Caco-2 (cell line): Measurements from ENCODE around the gene ELP5. TPM values are rescaled to one million over a fixed set of nuclear protein-coding genes. Genes with fewer than 3 reads are reported as not detected.

Experiments used
- BruUV-seq: library from RNA; stranded (reverse); fragments of 400-500 nt; replicated peaks from 2 replicates; lab custom pipeline; 2021; lab: Mats Ljungman, UMichigan
- CTCF ChIA-PET: fragments of 300-600 bp; sonication (Branson Sonifier 250); formaldehyde crosslinking; loops from one replicate; lab custom pipeline; 2022; ENCODE audit warnings: antibody characterized with exemption; lab: Charles Lee
- POLR2A ChIA-PET: fragments of 300-600 bp; sonication (Branson Sonifier 250); formaldehyde crosslinking; loops from one replicate; lab custom pipeline; 2022; ENCODE audit warnings: antibody characterized with exemption; lab: Charles Lee
- DNase-seq, 2 experiments: peaks; one replicate each; pipeline versions ENCODE4 v3.0.0 to v3.0.0-alpha.2; 2020 to 2022
- H3K27me3 ChIP-seq: replicated peaks from 2 replicates; pipeline ENCODE4 v1.6.0; 2011; ENCODE audit warnings: low read length; ENCODE audit not compliant: control insufficient read depth, insufficient read depth
- H3K36me3 ChIP-seq: 2 replicates; pipeline ENCODE4 v1.5.1; 2011; ENCODE audit warnings: low read length; ENCODE audit not compliant: control insufficient read depth, insufficient read depth
- H3K4me1 ChIP-seq: fragments of 250-450 bp; sonication (Bioruptor Pico); 2 replicates; pipeline ENCODE4 v1.5.1; 2020; ENCODE audit warnings: mild to moderate bottlenecking
- H3K4me3 ChIP-seq: 2 replicates; pipeline ENCODE4 v1.5.1; 2011; ENCODE audit warnings: low read depth, mild to moderate bottlenecking, control low read depth, low read length
- H3K9me3 ChIP-seq: fragments of 250-450 bp; sonication (Bioruptor Pico); 2 replicates; pipeline ENCODE4 v1.5.1; 2020; ENCODE audit warnings: mild to moderate bottlenecking, moderate library complexity
- H3K27ac Mint-ChIP-seq: one replicate; pipeline ENCODE4 v1.8.0; 2022; ENCODE audit warnings: mixed read lengths; ENCODE audit not compliant: unreplicated experiment
- H3K27me3 Mint-ChIP-seq: one replicate; pipeline ENCODE4 v1.8.0; 2022; ENCODE audit warnings: mixed read lengths; ENCODE audit not compliant: insufficient read depth, unreplicated experiment
- H3K36me3 Mint-ChIP-seq: one replicate; pipeline ENCODE4 v1.8.0; 2022; ENCODE audit warnings: mild to moderate bottlenecking, mixed read lengths; ENCODE audit not compliant: insufficient read depth, unreplicated experiment
- H3K4me1 Mint-ChIP-seq: one replicate; pipeline ENCODE4 v1.8.0; 2022; ENCODE audit warnings: low read depth, mixed read lengths; ENCODE audit not compliant: unreplicated experiment
- H3K4me3 Mint-ChIP-seq: one replicate; pipeline ENCODE4 v1.8.0; 2022; ENCODE audit warnings: mild to moderate bottlenecking, moderate library complexity, mixed read lengths; ENCODE audit not compliant: unreplicated experiment
- H3K9me3 Mint-ChIP-seq: one replicate; pipeline ENCODE4 v1.8.0; 2022; ENCODE audit warnings: mixed read lengths; ENCODE audit not compliant: unreplicated experiment
- intact Hi-C: fragments of 100-400 bp; cut with micrococcal nuclease; formaldehyde crosslinking; loops from one replicate; pipeline ENCODE4 v1.10.0; 2022; ENCODE audit not compliant: unreplicated experiment
- total RNA-seq: library from RNA; stranded (reverse); gene quantifications from 2 replicates; pipeline ENCODE4 v1.2.3, GENCODE V29; 2022
- TF ChIP-seq, protein P1 (sequence below), 2 experiments: fragments of 200-600 bp in 1 of 2; IDR thresholded peaks; 1 replicate in 1 of 2; 2 replicates in 1 of 2; pipeline versions ENCODE4 v1.5.1 to v1.8.0; 2011 to 2022; ENCODE audit warnings: antibody characterized with exemption in 1 of 2, control low read depth in 1 of 2, inconsistent platforms in 1 of 2, low read depth in 1 of 2, low read length in 1 of 2, mild to moderate bottlenecking in 1 of 2, moderate library complexity in 1 of 2; ENCODE audit not compliant: insufficient read depth in 1 of 2, severe bottlenecking in 1 of 2, unreplicated experiment in 1 of 2

Gene ELP5
- total RNA-seq, 1 experiment from 2014 or later = 43.2 TPM

DNA sequence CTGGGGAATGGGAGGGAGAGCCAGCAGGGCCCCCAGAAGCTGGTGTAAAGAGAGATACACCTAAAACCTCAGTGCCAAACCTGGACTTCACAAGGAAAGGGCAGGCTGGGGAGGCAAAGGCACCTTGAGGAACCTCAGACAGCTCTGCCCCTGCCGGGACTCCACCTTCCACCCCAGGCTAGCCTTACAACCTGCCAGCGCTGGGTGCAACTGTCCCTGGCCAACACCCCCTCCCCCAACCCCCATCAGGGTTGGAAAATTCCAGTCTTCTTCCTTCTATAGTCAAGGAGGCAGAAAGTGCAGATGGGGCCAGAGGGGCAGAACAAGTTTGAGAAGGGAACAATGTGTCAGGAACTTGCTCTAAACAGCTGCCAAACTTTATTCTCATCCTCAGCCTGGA is 40.2 kb downstream of the ELP5 start:
- POLR2A ChIA-PET = no interaction called here
- no peak overlapping the region for H3K4me3 ChIP-seq

GRCh38 chr17:7292729-7293128 is 40.7 kb downstream of the ELP5 start:
- H3K36me3 Mint-ChIP-seq = no peaks in the 10 kb centered on the region
- H3K9me3 ChIP-seq = no peaks in the 10 kb centered on the region
- H3K36me3 ChIP-seq = no peaks in the 10 kb centered on the region; the same call in 1 of the 2 replicates
- intact Hi-C loops = no loop called here
- H3K4me3 ChIP-seq = no peak overlapping the region
- no peaks in the 10 kb centered on the region for H3K9me3 Mint-ChIP-seq
- H3K27me3 ChIP-seq = no peaks in the 10 kb centered on the region
- no peak for DNase-seq
- H3K27ac Mint-ChIP-seq = no peak overlapping the region
- H3K4me1 ChIP-seq = 0 out of 2 replicates have a peak, but pooled peaks cover 10% of the 10 kb centered on the region
- ChIA-PET POLR2A (no interaction called here), CTCF (interaction anchor here (1.4 kb wide), 1 partner anchor 12 kb away, joined by 6 read pairs; the partner anchor contains the start of gene SLC2A4)
- no TSS peak for BruUV-seq
- no peaks in the 10 kb centered on the region for H3K27me3 Mint-ChIP-seq
- TF ChIP-seq, protein P1, sequence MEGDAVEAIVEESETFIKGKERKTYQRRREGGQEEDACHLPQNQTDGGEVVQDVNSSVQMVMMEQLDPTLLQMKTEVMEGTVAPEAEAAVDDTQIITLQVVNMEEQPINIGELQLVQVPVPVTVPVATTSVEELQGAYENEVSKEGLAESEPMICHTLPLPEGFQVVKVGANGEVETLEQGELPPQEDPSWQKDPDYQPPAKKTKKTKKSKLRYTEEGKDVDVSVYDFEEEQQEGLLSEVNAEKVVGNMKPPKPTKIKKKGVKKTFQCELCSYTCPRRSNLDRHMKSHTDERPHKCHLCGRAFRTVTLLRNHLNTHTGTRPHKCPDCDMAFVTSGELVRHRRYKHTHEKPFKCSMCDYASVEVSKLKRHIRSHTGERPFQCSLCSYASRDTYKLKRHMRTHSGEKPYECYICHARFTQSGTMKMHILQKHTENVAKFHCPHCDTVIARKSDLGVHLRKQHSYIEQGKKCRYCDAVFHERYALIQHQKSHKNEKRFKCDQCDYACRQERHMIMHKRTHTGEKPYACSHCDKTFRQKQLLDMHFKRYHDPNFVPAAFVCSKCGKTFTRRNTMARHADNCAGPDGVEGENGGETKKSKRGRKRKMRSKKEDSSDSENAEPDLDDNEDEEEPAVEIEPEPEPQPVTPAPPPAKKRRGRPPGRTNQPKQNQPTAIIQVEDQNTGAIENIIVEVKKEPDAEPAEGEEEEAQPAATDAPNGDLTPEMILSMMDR (IDR thresholded peaks at IDR 0.05; ENCODE audit: insufficient read depth in 1 of 2, low read depth in 1 of 2, low read length in 1 of 2, severe bottlenecking in 1 of 2, unreplicated experiment in 1 of 2) = no peak
- H3K4me3 Mint-ChIP-seq = peak overlapping the region; percentile 73
- peaks cover 6% of the 10 kb centered on the region for H3K4me1 Mint-ChIP-seq

More for the DNA sequence above, 40.2 kb downstream of the ELP5 start:
- intact Hi-C loops = no loop called here
- Mint-ChIP-seq H3K27me3 (no peaks in the 10 kb centered on the region), H3K9me3 (no peaks in the 10 kb centered on the region), H3K36me3 (no peaks in the 10 kb centered on the region), H3K27ac (no peak overlapping the region), H3K4me3 (no peak overlapping the region), H3K4me1 (peaks cover 6% of the 10 kb centered on the region)
- TF ChIP-seq, protein P1 (IDR thresholded peaks at IDR 0.05; ENCODE audit: insufficient read depth in 1 of 2, low read depth in 1 of 2, low read length in 1 of 2, severe bottlenecking in 1 of 2, unreplicated experiment in 1 of 2) = no peak
- 0 out of 2 replicates have a peak, but pooled peaks cover 10% of the 10 kb centered on the region for H3K4me1 ChIP-seq
- no peaks in the 10 kb centered on the region for H3K9me3 ChIP-seq
- DNase-seq = no peak
- H3K27me3 ChIP-seq = no peaks in the 10 kb centered on the region
- no peaks in the 10 kb centered on the region; the same call in 1 of the 2 replicates for H3K36me3 ChIP-seq
- no TSS peak for BruUV-seq
- CTCF ChIA-PET = interaction anchor here (1.4 kb wide), 1 partner anchor 11 kb away, joined by 6 read pairs; the partner anchor contains the start of gene SLC2A4

GRCh38 chr17:7293159-7293558 is 41.1 kb downstream of the ELP5 start:
- DNase-seq = no peak
- H3K27ac Mint-ChIP-seq = no peak overlapping the region
- H3K36me3 Mint-ChIP-seq = no peaks in the 10 kb centered on the region
- H3K4me3 ChIP-seq = no peak overlapping the region
- H3K4me3 Mint-ChIP-seq = peak overlapping the region; percentile 73
- no peaks in the 10 kb centered on the region for H3K9me3 Mint-ChIP-seq
- TF ChIP-seq, protein P1 (IDR thresholded peaks at IDR 0.05; ENCODE audit: insufficient read depth in 1 of 2, low read depth in 1 of 2, low read length in 1 of 2, severe bottlenecking in 1 of 2, unreplicated experiment in 1 of 2) = no peak
- peaks cover 6% of the 10 kb centered on the region for H3K4me1 Mint-ChIP-seq
- ChIA-PET POLR2A (interaction anchor here (1.0 kb wide), 1 partner anchor 12 kb away, joined by 4 read pairs; the partner anchor contains the start of gene SLC2A4), CTCF (interaction anchor here (1.0 kb wide), 1 partner anchor 12 kb away, joined by 6 read pairs; the partner anchor contains the start of gene SLC2A4)
- H3K9me3 ChIP-seq = no peaks in the 10 kb centered on the region
- H3K27me3 Mint-ChIP-seq = no peaks in the 10 kb centered on the region
- H3K27me3 ChIP-seq = no peaks in the 10 kb centered on the region
- 0 out of 2 replicates have a peak, but pooled peaks cover 10% of the 10 kb centered on the region for H3K4me1 ChIP-seq
- intact Hi-C loops = no loop called here
- BruUV-seq = no TSS peak
- no peaks in the 10 kb centered on the region; the same call in 1 of the 2 replicates for H3K36me3 ChIP-seq
